Dendritic cell treated with granulocyte-macrophage colony-stimulating factor and Interleukin-4, amounts not matched to agents 40 ng/mL and 50 ng/mL, for 4 days (primary cell): ENCODE data around the gene KIF23.
A peak's percentile ranks its signal among the peaks of the same experiment; 100 is the strongest.

Source experiments
- H3K27ac Mint-ChIP-seq: one replicate; pipeline ENCODE4 v1.8.0; 2022; ENCODE audit warnings: mild to moderate bottlenecking, mixed read lengths
- H3K27me3 Mint-ChIP-seq: one replicate; pipeline ENCODE4 v1.8.0; 2022; ENCODE audit warnings: mild to moderate bottlenecking, mixed read lengths
- H3K36me3 Mint-ChIP-seq: one replicate; pipeline ENCODE4 v1.8.0; 2022; ENCODE audit warnings: low read depth, mixed read lengths
- H3K4me1 Mint-ChIP-seq: one replicate; pipeline ENCODE4 v1.8.0; 2022; ENCODE audit warnings: low read depth, mixed read lengths
- H3K4me3 Mint-ChIP-seq: one replicate; pipeline ENCODE4 v1.8.0; 2022; ENCODE audit warnings: mild to moderate bottlenecking, moderate library complexity, mixed read lengths
- H3K9me3 Mint-ChIP-seq: one replicate; pipeline ENCODE4 v1.8.0; 2022; ENCODE audit warnings: mixed read lengths
- intact Hi-C: fragments of 100-400 bp; cut with micrococcal nuclease; formaldehyde crosslinking; loops from one replicate; pipeline ENCODE4 v1.15.0; 2022

Gene KIF23

GRCh38 chr15:69407719-69408400, 6.3 kb upstream of the KIF23 start:
- H3K9me3 Mint-ChIP-seq = no peaks in the 10 kb centered on the region
- no peak overlapping the region for H3K27ac Mint-ChIP-seq
- H3K36me3 Mint-ChIP-seq = no peaks in the 10 kb centered on the region
- no peaks in the 10 kb centered on the region for H3K27me3 Mint-ChIP-seq
- H3K4me1 Mint-ChIP-seq = no peaks in the 10 kb centered on the region
- intact Hi-C loops = loop anchor here (2.0 kb wide), 1 partner anchor 47 kb away; no protein-coding TSS in a partner anchor
- no peak overlapping the region for H3K4me3 Mint-ChIP-seq

- no peak overlapping the region for H3K4me3 Mint-ChIP-seq
- intact Hi-C loops = loop anchor here (2.0 kb wide), 1 partner anchor 46 kb away; no protein-coding TSS in a partner anchor
- no peaks in the 10 kb centered on the region for H3K27me3 Mint-ChIP-seq
- no peaks in the 10 kb centered on the region for H3K36me3 Mint-ChIP-seq
- no peaks in the 10 kb centered on the region for H3K9me3 Mint-ChIP-seq
- H3K4me1 Mint-ChIP-seq = peaks cover 3% of the 10 kb centered on the region
- no peak overlapping the region for H3K27ac Mint-ChIP-seq
Observed at GRCh38 chr15:69408841-69409240, 5.3 kb upstream of the KIF23 start.

DNA sequence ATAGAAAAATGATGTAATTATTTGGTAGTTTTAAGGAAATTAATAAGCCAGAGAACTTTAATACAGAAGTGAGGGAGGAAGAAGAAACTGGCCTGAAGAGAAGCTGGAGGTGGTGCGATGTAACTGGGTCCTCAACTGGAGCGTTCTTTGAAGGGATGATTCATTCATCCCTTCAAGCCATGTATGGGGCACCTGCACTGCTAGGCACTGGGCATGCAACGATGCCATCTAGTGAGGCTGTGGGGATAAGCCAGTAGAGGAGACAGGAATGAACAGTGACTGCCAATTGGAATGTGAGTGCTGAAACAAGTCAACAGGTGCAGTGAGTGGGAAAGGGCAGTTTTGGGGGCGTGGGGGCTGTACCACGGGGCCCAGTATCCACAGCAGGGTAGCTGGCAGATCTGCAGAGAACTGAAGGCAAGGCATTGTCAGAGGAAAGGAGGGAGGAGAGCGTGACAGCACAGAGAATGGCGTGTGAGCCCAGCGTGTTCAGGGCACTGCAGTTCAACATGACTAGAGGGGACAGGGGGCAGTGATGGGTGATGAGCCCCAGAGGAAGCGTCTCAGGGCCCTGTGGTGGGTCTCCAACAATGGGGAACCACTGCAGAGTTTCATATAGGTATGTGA, 3.8 kb upstream of the KIF23 start:
- no peak overlapping the region for H3K27ac Mint-ChIP-seq
- no peaks in the 10 kb centered on the region for H3K36me3 Mint-ChIP-seq
- intact Hi-C loops = loop anchor here (10.0 kb wide), 1 partner anchor 246 kb away; the partner anchor contains the start of gene GLCE
- H3K27me3 Mint-ChIP-seq = no peaks in the 10 kb centered on the region
- no peaks in the 10 kb centered on the region for H3K9me3 Mint-ChIP-seq
- H3K4me3 Mint-ChIP-seq = no peak overlapping the region
- H3K4me1 Mint-ChIP-seq = peaks cover 7% of the 10 kb centered on the region

GRCh38 chr15:69412274-69412673, 1.9 kb upstream of the KIF23 start:
- H3K27ac Mint-ChIP-seq = no peak overlapping the region
- H3K36me3 Mint-ChIP-seq = no peaks in the 10 kb centered on the region
- no peak overlapping the region for H3K4me3 Mint-ChIP-seq
- H3K4me1 Mint-ChIP-seq = peaks cover 7% of the 10 kb centered on the region
- no peaks in the 10 kb centered on the region for H3K9me3 Mint-ChIP-seq
- H3K27me3 Mint-ChIP-seq = no peaks in the 10 kb centered on the region
- intact Hi-C loops = loop anchor here (10.0 kb wide), 1 partner anchor 247 kb away; the partner anchor contains the start of gene GLCE

GRCh38 chr15:69412701-69413100, 1.4 kb upstream of the KIF23 start:
- intact Hi-C loops = loop anchor here (10.0 kb wide), 1 partner anchor 248 kb away; the partner anchor contains the start of gene GLCE
- no peak overlapping the region for H3K27ac Mint-ChIP-seq

DNA sequence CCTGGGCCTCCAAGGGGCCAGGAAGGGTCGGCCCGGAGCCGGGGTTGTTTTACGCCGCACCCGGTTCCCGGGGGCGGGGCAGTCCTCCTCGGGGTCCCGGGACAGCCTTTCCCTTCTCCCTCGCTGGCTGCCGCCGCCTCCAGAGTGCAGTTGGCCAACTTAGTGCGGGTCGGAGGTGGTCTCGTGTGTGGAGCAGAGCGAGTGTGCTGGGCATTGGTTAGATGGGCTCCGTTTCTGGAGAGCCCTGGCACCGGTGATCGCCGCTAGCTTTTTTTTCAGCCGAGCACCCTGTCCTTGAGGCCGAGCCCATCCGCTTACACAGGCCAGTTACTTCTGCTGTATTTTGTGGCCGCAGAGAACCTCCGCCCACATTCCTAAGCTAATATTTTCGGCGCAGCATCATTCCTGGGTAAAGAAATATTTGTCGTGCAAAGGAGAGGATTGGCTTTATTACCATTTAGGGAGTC, 585 bp downstream of the KIF23 start:
- H3K27me3 Mint-ChIP-seq = no peaks in the 10 kb centered on the region
- H3K4me1 Mint-ChIP-seq = peaks cover 7% of the 10 kb centered on the region
- no peaks in the 10 kb centered on the region for H3K36me3 Mint-ChIP-seq
- no peak overlapping the region for H3K27ac Mint-ChIP-seq
- peak overlapping the region; percentile 85 for H3K4me3 Mint-ChIP-seq
- intact Hi-C loops = loop anchor here (1.0 to 10.0 kb wide), 3 partner anchors 38 to 250 kb away; partner anchors contain the start of genes GLCE and RPLP1
- H3K9me3 Mint-ChIP-seq = no peaks in the 10 kb centered on the region

More at GRCh38 chr15:69412701-69413100, 1.4 kb upstream of the KIF23 start:
- H3K4me1 Mint-ChIP-seq = peaks cover 7% of the 10 kb centered on the region
- no peak overlapping the region for H3K4me3 Mint-ChIP-seq
- no peaks in the 10 kb centered on the region for H3K27me3 Mint-ChIP-seq
- no peaks in the 10 kb centered on the region for H3K9me3 Mint-ChIP-seq
- H3K36me3 Mint-ChIP-seq = no peaks in the 10 kb centered on the region

DNA sequence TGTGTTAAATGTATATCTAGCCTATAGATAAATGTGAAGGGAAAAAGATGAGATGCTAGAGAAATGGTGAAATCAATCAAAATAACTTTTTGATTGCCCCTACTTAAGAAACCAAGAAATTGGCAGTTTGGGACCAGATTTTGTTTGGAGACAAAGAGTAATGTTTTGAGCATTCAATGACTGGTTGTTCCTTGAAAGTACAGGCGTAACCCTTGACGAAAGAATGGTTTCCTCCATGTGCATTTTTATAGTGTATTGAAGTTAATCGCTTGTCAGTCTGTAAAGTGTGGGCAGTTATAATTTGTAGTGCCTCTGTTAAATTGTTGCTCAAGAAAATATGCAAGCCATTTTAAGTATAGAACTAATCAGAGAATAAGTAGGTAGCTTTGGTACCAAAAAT, 1.2 kb downstream of the KIF23 start:
- intact Hi-C loops = loop anchor here (2.0 to 10.0 kb wide), 2 partner anchors 47 to 251 kb away; partner anchors contain the start of gene GLCE
- H3K27me3 Mint-ChIP-seq = no peaks in the 10 kb centered on the region
- no peak overlapping the region for H3K4me3 Mint-ChIP-seq
- no peaks in the 10 kb centered on the region for H3K36me3 Mint-ChIP-seq
- H3K27ac Mint-ChIP-seq = no peak overlapping the region
- H3K9me3 Mint-ChIP-seq = no peaks in the 10 kb centered on the region
- H3K4me1 Mint-ChIP-seq = peaks cover 7% of the 10 kb centered on the region

GRCh38 chr15:69417581-69417980, 3.4 kb downstream of the KIF23 start:
- no peak overlapping the region for H3K27ac Mint-ChIP-seq
- intact Hi-C loops = loop anchor here (10.0 kb wide), 1 partner anchor 253 kb away; the partner anchor contains the start of gene GLCE
- H3K4me3 Mint-ChIP-seq = no peak overlapping the region
- H3K27me3 Mint-ChIP-seq = no peaks in the 10 kb centered on the region
- peaks cover 11% of the 10 kb centered on the region for H3K4me1 Mint-ChIP-seq
- no peaks in the 10 kb centered on the region for H3K36me3 Mint-ChIP-seq
- no peaks in the 10 kb centered on the region for H3K9me3 Mint-ChIP-seq

GRCh38 chr15:69421498-69421897, 7.3 kb downstream of the KIF23 start:
- Mint-ChIP-seq H3K4me1 (peaks cover 5% of the 10 kb centered on the region), H3K27ac (no peak overlapping the region), H3K4me3 (no peak overlapping the region), H3K9me3 (no peaks in the 10 kb centered on the region), H3K36me3 (no peaks in the 10 kb centered on the region), H3K27me3 (no peaks in the 10 kb centered on the region)
- intact Hi-C loops = no loop called here

DNA sequence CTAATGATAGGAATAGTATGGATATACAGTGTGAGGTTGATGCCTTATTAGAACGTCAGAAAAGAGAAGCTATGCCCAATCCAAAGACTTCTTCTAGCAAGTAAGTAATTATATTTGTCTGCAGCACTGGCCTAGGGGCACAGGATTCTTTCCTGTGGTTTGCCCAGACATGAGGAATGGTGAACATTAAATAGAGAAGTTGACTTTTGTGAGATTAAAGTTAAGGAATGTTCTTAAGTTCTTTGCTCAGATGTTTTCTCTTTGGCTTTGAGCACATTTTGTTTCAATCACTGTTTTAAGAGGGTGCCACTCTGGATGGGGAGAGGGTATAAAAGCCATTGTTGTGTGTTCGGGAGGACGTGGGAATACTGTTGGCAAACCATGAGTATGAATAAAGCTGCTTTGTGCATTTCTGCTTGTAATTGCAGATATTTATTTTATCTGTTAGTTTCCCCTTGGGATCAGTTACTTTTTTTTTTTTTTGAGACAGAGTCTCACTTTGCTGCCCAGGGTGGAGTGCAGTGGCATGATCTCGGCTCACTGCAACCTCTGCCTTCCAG, 8.3 kb downstream of the KIF23 start:
- H3K27me3 Mint-ChIP-seq = no peaks in the 10 kb centered on the region
- no peaks in the 10 kb centered on the region for H3K9me3 Mint-ChIP-seq
- intact Hi-C loops = no loop called here
- no peak overlapping the region for H3K4me3 Mint-ChIP-seq
- no peaks in the 10 kb centered on the region for H3K36me3 Mint-ChIP-seq
- no peak overlapping the region for H3K27ac Mint-ChIP-seq
- H3K4me1 Mint-ChIP-seq = peaks cover 5% of the 10 kb centered on the region

- Mint-ChIP-seq H3K36me3 (no peaks in the 10 kb centered on the region), H3K9me3 (no peaks in the 10 kb centered on the region), H3K27me3 (no peaks in the 10 kb centered on the region), H3K4me3 (no peak overlapping the region), H3K27ac (no peak overlapping the region), H3K4me1 (peaks cover 5% of the 10 kb centered on the region)
- intact Hi-C loops = no loop called here
Observed at GRCh38 chr15:69424001-69424400, 9.9 kb downstream of the KIF23 start.

DNA sequence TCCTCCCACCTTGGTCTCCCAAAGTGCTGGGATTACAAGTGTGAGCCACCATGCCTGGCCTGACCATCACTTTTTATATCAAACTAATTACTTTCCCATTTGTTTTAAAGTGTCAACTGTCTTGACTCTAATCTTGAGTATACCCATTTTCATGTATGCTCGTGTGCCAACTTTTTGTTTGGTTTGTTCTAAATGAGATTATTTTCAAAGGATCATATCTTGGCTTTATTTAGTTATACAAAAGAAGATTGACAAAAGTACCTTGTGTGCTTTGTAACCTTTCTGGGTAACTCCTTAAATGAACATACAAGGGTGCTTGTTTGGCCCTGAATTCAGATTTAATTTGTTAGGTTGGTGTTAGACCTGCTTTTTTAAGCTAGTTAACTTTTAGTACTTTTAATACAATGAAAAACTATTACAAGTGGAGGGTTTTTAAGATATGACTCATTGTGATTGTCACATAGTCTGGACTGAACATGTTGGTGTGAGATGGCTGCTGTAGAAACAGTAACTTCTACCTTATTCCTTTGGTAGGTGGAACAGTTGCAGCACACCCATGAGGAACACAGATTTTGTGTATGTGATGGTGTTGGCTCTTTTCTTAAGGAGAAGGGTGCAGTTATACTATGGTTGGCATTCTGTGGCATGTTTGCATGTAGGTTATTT, 10.7 kb downstream of the KIF23 start:
- Mint-ChIP-seq H3K9me3 (no peaks in the 10 kb centered on the region), H3K36me3 (no peaks in the 10 kb centered on the region), H3K4me3 (no peak overlapping the region), H3K27me3 (no peaks in the 10 kb centered on the region), H3K4me1 (peaks cover 5% of the 10 kb centered on the region), H3K27ac (no peak overlapping the region)
- intact Hi-C loops = no loop called here

- intact Hi-C loops = no loop called here
- H3K36me3 Mint-ChIP-seq = no peaks in the 10 kb centered on the region
Observed at GRCh38 chr15:69433831-69434230, 19.7 kb downstream of the KIF23 start.

GRCh38 chr15:69434238-69434637, 20.1 kb downstream of the KIF23 start:
- H3K27me3 Mint-ChIP-seq = no peaks in the 10 kb centered on the region
- no peak overlapping the region for H3K4me3 Mint-ChIP-seq
- intact Hi-C loops = no loop called here
- peaks cover 26% of the 10 kb centered on the region for H3K4me1 Mint-ChIP-seq
- no peaks in the 10 kb centered on the region for H3K36me3 Mint-ChIP-seq
- no peak overlapping the region for H3K27ac Mint-ChIP-seq
- no peaks in the 10 kb centered on the region for H3K9me3 Mint-ChIP-seq

More at GRCh38 chr15:69433831-69434230, 19.7 kb downstream of the KIF23 start:
- Mint-ChIP-seq H3K4me3 (no peak overlapping the region), H3K27me3 (no peaks in the 10 kb centered on the region), H3K27ac (no peak overlapping the region), H3K4me1 (peaks cover 23% of the 10 kb centered on the region), H3K9me3 (no peaks in the 10 kb centered on the region)
